HG03521 (cell line): ENCODE data around the gene NINL.

ENCODE experiments used
- ATAC-seq: cut with Tn5 transposase; IDR thresholded peaks from one replicate; pipeline ENCODE4 v1.9.1; 2021; ENCODE audit warnings: mild to moderate bottlenecking, moderate library complexity; ENCODE audit not compliant: unreplicated experiment

The NINL gene

DNA sequence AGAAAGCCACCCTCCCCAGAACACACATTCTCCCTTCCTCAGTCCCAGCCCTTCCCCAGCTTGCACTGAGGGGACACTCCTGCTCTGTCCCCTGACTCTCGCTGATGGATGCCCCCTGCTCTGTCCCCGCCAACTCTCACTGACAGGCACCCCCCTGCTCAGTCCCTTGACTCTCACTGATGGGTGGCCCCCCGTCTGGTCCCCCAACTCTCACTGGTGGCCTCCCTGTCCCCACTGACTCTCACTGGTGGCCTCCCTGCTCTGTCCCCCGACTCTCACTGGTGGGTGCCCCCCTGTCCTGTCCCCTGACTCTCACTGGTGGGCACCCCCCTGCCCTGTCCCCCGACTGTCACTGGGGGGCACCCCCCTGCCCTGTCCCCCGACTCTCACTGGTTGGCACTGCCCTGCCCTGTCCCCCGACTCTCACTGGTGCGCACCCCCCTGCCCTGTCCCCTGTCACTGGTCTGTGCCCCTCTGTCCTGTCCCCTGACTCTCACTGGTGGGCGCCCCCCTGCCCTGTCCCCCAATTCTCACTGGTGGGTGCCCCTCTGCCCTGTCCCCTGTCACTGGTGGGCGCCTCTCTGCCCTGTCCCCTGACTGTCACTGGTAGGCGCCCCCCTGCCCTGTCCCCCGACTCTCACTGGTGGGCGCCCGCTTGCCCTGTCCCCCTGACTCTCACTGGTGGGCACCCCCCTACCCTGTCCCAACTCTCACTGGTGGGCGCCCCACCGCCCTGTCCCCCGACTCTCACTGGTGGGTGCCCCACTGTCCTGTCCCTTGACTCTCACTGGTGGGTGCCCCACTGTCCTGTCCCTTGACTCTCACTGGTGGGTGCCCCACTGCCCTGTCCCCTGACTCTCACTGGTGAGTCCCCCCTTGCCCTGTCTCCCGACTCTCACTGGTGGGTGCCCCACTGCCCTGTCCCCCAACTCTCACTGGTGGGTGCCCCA lies 116.9 kb downstream of the NINL start:
- no peak for ATAC-seq

DNA sequence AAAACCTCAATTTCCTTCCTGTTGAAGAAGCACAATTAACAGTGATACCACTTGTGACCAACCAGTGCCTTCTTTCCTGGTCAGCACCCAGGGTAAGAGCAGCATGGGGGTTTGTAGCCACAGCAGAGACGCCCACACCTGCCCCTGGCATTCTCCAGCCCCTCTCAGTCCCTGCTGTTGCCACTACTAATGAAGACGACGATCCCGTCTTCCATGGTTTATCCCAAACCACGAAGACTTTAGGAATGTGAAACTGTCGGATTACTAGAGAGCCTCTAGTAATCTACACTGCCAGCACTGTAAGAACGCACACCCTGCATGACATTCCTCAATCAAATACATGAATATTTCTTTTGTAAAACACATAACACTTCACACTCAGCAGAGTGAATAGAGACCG lies 117.9 kb downstream of the NINL start:
- no peak for ATAC-seq

DNA sequence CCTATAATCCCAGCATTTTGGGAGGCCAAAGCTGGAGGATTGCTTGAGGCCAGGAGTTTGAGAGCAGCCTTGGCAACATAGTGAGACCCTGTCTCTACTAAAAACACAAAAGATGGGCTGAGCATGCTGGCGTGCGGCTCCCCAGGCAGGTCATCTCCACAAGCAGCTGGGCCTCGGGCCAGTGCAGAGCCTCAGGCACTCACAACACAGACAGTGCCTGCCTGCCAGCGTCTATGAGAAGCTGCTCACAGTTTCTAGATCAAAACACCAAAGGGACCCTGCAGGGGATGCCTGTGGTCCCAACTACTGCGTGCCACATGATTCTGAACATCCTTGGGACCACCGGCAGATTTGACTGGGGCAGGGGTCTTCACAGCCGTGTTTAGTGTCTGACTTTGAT lies 118.5 kb downstream of the NINL start:
- no peak for ATAC-seq

DNA sequence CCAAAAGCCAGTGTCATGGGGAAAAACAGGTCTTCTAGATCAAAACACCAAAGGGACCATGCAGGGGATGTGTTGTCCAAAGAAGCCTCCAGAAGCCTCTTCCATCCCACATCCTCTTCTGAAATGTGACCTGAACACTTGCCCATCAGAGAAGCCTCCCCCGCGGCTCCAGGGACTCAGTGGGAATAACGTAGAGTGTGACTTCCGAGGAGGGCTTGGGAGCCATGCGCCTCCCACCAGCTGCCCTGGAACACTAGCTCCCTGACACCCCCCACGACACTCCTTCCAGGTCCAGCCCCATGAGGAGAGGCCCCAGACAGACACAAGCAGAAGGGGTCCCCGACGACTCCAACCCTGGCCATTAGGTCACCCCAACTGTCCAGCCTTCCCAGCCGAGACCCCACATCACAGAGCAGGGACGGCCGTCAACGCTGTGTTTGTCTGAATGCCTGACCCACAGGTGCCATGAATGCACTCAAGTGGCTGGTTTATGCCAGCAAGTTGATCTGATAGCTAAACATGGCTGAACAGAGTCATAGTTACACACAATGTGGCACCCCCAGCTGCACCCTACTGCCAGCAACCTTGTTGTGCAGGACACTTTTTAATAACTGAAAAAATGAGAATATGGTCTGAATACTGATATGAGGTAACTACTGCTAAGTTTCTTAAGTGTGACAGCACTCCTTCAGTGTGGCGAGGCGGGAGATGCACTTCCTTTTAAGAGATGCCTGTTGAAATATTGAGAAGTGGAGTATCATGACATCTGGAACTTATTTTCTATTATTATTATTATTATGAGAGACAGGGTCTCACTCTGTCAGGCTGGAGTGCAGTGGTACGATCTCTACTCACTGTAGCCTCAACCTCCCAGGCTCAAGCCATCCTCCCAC lies 119.8 kb downstream of the NINL start:
- ATAC-seq: no peak

DNA sequence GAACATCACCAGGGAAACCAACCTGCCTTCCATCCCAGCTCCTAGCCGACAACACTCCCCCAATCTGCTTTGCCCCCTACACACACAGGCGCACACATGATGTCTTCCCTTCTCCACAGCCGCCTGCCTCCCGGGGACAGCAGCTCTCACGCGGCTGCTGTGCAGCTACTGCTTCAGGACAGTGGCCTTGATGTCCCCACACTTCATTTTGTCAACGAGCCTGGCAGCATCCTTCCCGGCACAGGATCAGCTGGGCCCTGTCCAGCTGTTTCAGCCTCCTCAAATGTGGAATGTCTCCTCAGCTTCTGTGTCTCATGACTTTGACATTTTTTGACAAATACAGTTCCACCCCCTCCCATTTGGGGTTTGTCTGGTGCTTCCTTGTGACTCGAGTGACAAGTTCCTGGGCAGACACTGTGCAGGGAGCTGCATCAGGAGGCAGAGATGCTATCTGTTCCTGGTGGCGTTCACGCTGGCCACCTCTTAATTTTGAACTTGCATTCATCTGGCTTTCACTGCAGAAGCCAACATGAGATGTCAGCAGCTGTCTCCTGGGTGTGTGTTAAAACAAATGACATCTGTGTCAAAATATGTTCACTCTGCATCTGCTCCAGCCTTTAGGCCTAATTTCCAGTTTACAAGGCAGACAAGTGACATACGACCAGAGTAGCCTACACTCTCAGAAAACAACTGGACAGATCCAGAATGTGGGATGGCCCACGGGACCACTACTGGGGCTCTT lies 120.7 kb downstream of the NINL start:
- no peak for ATAC-seq

DNA sequence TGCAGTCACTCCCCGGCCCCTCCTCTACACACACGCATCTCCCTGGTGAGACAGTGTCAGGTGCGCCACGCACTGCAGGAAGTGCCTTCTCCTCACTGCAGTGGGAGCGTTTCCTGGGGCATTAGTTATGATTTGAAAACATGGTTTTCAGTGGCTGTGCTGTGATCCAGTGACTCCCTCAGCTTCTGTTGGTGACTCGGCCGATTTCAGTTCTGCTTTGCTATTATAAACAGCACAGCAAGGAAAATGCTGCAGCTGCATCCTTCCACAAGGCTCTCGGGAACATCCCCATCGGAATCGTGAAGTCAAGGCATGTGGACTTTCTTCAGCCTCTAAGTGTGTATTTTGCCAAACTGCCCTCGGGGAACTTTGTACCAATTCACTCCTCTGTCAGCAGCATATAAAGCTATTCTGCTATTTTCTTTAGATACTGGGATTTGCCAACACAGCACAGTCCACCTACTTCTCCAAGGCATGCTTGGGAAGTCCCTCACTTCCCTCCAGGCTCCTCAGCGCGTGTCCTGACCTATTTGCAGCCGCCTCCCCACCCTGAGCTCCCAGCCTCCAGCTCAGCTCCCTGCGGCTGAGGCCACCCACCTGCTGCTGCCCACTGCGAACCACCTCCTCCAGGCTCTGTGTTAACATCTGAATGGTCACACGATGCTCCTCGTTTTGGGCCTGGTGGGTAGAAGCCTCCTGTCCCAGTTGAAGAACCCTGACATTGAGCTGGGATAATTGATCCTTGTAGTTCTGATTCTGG lies 123.4 kb downstream of the NINL start:
- no peak for ATAC-seq

DNA sequence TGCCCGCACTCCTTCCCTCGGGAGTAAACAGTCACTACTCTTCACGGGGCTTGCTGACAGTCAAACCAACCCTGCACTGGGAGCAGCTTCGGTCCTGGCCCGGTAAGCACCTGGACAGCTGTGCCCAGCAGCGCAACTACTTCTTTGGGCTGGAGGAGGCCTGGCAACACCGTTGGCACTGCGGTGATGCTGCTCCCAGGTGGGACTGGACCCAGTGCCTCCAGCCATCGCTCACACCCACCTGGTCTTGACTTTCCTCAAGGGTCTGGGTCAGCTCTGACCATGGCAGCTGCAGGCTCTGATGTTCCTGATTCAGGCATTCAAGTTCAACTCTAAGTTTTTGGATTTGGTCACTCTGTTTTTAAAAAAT lies 124.1 kb downstream of the NINL start:
- ATAC-seq: no peak

DNA sequence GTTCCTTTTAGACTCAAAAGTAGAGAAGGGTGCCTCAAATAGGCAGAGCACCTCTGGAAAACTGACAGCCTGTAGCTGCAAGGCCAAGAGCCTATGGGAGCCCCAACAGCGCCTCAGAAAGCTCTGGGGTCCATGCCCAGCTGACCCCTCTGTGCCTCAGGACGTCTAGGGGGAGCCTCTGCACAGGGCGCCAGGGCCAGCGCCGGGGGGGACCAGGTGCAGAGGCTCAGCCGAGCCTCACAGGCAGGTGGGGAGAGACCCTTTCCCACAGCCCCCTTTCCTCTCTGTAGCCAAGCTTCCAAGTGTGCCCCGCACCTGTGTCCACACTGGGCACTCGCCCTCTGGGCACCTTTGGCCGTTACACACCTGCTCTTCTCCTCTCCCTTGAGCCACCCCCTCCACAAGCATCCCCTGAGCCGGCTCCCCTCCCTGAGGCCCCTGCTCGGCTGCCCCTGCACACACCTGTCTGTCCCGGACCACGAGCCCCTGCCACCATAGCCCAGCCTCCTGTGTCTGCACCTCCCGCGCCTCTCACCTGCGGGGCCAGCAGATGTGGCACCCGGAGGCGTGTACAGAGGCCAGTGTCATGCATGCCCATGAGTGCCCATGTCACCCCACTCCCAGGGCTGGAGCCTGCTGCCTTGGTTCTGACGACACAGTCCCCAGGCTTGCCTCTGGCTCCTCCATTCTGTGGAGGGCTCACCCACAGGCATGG lies 124.6 kb downstream of the NINL start:
- ATAC-seq: no peak

DNA sequence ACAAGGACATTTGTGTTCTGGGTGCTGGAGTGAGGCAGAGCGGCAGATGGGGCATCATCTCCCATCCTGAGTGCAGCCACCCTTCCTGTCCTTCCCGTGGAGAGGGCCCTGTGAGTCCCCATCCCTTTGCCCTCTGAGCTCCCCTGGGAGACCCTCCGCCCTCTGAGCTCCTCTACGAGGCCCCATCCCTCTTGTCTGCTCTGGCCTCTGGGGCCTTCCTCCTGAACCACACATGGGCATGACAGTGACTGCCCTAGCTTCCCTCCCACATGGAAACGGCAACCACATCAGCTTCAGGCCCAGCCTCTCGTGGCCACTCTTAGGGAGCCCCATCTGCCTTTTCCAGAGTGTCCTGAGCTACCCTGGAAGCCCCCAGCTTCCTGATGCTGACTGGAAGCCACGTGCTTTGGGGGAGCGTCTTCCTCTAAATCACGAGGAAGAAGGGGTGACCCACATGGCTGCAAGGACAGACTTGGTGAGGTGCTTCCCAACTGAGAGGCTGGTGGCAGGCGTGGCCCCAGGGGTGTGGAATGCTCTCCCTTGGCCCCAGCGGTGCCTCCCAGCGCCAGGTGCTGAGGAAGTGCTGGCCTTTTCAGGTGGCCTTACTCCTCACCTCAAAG lies 125.3 kb downstream of the NINL start:
- no peak for ATAC-seq

DNA sequence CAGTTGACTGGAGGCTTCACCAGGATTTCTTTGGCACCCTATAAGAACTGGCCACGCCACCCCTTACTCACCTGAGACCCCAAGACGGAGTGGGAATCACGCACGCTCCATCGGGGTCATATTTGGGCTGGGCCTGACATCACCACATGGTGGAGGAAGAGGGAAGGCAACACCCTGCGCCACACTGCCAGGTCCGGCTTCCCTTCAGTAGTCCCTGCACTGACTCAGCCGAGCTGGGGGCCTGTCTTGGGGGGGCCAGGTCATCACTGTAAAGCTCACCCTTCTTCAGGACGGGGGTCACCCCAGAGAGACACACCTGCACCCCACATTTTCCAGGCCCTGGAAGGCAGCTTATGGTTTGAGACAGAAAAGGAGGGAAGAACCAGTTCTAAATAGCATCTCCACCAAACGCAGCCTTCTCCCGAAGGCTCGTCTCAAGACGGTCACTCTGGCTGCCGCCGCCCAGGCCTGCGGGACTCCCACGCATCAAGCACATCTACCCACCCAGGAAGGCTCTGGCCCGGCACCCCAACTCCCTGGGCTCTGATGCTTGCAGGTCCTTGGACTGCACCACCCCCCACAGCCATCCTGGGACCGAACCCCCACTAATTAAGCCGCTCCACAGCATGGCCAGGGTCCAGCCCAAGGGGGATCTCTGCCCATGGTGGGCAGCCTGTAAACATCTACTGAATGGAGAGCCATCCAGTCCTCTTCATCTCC lies 126.1 kb downstream of the NINL start:
- no peak for ATAC-seq

DNA sequence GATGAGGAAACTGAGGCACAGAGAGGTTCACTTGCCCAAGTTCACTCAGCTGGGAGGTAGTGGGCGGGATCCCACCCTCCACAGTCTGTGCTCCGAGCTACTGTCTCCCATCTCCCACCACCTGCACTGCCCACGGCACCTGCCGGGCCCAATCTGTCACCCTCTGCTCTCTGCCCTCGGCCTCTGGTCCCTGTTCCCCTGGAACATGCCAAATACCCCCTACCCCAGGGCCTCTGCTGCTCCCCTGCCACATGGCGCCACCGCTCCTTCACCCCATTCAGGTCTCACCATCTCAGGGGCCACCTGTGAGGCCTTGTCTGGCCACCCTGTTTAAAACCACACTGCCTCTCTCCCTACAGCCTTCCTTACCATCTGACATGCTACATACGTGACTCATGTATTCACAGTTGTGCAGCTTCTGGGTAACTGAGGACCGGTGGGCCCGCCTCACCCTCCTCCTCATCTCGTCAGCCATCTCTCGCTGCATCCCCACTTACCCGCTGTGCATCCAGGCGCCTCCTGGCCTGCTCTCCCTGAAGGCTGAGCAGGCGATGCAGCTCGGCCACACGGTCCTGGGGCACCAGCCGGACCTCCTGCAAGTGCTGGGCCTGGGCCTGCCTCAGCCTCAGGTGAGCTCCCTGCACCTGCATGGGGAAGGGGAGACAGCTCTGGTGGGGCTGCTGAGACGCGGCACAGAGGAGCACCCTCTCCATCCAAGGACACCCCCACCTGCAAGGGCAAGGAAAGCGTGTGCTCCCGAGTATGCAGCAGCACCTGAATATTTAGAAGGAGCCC lies 127.2 kb downstream of the NINL start:
- no peak for ATAC-seq

DNA sequence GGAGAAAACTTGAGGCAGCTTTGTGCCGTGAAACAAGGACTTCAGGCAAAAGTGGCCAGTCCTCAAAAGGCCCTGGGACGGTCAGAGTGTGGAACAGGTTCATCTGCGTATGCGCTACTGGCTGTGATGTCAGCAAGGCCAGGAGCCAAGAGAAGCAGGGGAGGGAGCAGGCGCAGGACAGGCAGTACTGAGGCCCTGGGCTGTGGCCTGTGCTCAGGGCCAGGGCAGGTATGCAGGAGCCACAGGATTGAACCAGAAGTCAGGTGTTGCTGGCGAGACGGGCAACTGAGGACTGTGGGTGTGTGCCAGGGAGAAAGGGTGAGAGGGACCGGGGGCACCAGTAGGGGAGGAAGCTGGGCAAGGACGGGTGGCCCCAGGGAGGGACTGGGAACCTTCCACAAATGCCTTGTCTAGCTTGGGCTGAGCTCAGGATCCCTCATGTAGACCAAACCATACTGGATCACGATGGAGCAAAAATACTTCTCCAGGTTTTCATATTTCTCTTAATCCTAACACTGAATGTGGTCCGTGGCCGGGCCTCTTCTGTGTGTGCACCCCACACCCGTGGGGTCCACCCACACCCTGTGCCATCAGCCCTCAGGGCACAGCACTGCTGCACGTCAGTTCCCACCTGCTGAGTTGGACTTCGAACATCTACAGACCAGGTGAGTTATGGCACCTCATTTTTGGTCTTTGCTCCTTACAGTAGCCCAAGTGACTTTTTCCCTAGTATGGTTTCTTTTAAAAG lies 131.0 kb downstream of the NINL start:
- ATAC-seq: no peak

DNA sequence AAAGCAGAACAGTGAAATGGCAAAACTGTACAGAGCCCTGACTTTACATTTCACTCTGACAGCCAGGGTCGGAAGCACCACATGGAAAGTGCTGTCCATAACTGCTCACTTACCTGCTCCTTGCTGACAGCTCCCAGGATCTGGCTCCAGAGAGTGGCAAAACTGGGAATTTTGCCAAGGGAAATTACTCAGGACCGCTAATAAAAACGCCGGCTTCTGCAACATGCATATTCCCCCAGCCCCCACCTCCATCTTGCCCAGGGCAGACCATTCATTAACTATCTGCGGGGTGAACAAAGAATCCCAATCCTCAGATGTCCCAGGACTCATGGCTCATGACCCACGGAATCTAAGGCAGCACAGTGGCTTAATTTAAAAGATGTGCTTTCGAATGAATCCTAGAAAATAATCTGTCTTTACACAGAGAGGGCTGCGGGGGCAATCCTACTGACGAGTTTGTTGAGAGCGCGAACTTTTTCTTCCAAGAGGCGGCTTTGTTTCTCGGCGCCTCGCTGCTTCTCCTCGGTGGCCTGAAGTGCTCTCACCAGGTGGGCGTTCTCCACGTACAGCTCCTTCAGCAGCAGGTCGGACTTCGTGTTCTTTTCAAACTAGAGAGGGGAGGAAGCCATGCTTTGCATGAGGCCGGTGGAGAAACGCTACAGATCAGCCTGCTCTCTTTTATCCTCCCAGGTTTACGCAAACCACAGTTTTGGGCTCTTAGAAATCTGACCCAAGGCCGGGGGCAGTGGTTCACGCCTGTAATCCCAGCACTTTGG lies 132.1 kb downstream of the NINL start:
- ATAC-seq: no peak

DNA sequence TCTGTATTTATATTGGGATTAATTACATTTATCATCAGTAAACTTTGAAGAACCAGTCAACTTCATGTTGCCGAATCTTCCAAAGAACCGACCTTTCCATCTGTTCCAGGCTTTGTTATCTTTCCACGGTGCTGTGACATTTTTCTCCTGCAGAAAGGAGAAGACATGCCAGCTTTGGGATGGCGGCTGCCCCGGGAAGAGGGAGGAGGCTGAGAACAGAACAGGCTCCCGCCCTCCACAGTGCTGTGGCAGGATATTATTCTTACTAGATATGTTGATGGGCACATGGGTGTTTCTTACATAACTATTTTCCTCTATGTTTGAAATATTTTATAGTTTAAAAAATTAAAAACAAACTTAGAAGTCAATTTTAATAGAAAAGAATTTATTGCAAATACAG lies 133.0 kb downstream of the NINL start:
- ATAC-seq: no peak

DNA sequence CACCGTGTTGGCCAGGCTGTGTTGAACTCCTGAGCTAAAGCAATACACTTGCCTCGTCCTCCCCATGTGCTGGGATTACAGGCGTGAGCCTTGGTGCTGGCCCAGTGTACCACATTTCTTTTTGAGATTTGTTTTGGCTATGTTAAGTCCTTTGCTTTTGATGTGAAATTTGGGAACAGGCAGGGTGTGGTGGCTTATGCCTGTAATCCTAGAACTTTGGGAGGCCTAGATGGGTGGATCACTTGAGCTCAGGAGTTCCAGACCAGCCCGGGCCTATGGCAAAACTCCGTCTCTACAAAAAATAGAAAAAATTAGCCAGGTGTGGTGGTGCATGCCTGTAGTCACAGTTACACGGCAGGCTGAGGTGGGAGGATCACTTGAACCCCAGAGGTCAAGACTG lies 137.7 kb downstream of the NINL start:
- no peak for ATAC-seq

DNA sequence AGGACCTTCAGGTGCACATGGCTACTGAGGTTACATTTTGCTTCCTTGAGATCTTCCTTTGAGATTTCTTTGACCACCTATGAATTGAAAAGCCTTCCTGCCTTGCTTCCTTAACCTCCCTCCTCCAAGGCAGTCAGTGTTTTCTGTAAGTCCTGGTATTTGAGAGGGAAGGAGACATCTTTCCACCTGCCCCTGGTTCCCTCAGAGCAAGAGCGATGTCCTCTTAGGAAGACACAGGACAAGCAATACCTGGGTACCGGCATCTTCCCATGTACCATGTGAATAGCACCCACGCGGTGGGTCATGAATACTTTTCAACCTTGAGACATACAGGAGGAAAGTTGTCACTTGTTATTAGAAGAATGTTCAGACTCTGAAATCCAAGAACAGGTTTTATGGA lies 140.8 kb downstream of the NINL start:
- no peak for ATAC-seq

DNA sequence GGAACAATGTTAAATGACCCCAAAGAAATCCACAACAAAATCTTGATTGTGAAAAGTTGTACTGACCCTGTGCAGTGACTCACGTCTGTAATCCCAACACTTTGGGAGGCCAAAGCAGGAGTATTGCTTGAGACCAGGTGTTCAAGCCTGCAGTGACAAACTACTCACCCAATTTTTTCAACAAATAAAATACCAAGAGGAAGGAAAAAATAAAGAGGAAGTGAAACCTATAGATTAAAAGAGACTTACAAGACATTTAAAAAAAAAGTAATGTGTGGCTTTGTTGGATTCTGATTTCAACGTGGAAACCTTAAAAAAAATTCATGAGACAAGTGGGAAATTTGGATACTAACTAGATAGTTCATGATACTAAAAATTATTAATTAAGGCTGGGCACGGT lies 146.0 kb downstream of the NINL start:
- ATAC-seq: no peak
